H9 (cell line): Measurements from ENCODE around the gene RICTOR. TPM values are rescaled to one million over a fixed set of nuclear protein-coding genes. Genes with fewer than 3 reads are reported as not detected.

ENCODE experiments used
- DNase-seq: peaks from one replicate; pipeline ENCODE4 v3.0.0-alpha.2; 2017
- H2AFZ ChIP-seq: one replicate; pipeline ENCODE4 v1.6.1; 2013; ENCODE audit warnings: mild to moderate bottlenecking, low read length, control low read depth, moderate library complexity
- H2AK5ac ChIP-seq: 2 replicates; pipeline ENCODE4 v1.6.1; 2013; ENCODE audit warnings: low read length, control low read depth, mixed read lengths; ENCODE audit not compliant: insufficient read length
- H2BK120ac ChIP-seq: one replicate; pipeline ENCODE4 v1.6.1; 2013; ENCODE audit warnings: low read depth, mild to moderate bottlenecking, low read length, control low read depth, inconsistent platforms; ENCODE audit not compliant: poor library complexity, severe bottlenecking
- H2BK12ac ChIP-seq: 2 replicates; pipeline ENCODE4 v1.6.1; 2013; ENCODE audit warnings: low read length, control low read depth, mixed read lengths, low read depth; ENCODE audit not compliant: insufficient read length
- H2BK15ac ChIP-seq: 2 replicates; pipeline ENCODE4 v1.6.1; 2013; ENCODE audit warnings: low read depth, low read length, control low read depth
- H2BK20ac ChIP-seq: one replicate; pipeline ENCODE4 v1.6.1; 2013; ENCODE audit warnings: low read depth, mild to moderate bottlenecking, low read length, control low read depth, inconsistent platforms; ENCODE audit not compliant: poor library complexity, severe bottlenecking
- H2BK5ac ChIP-seq: 2 replicates; pipeline ENCODE4 v1.6.1; 2013; ENCODE audit warnings: low read length, control low read depth, mixed read lengths; ENCODE audit not compliant: insufficient read length
- H3K14ac ChIP-seq: 2 replicates; pipeline ENCODE4 v1.6.1; 2013; ENCODE audit warnings: low read length, control low read depth; ENCODE audit not compliant: insufficient read depth
- H3K18ac ChIP-seq: 2 replicates; pipeline ENCODE4 v1.6.1; 2013; ENCODE audit warnings: low read depth, mild to moderate bottlenecking, mixed read lengths, low read length, control low read depth; ENCODE audit not compliant: insufficient read length
- H3K23ac ChIP-seq: 2 replicates; pipeline ENCODE4 v1.6.1; 2013; ENCODE audit warnings: low read length, control low read depth, mixed read lengths, low read depth; ENCODE audit not compliant: insufficient read length
- H3K23me2 ChIP-seq: 2 replicates; pipeline ENCODE4 v1.6.1; 2013; ENCODE audit warnings: low read depth, mild to moderate bottlenecking, mixed read lengths, low read length, control low read depth; ENCODE audit not compliant: insufficient read length, poor library complexity, severe bottlenecking
- H3K27ac ChIP-seq: 2 replicates; pipeline ENCODE4 v1.5.1; 2013; ENCODE audit warnings: low read length, control low read depth, mixed read lengths, low read depth; ENCODE audit not compliant: insufficient read length
- H3K27me3 ChIP-seq: 2 replicates; pipeline ENCODE4 v1.6.1; 2013; ENCODE audit warnings: low read length, control low read depth, inconsistent platforms; ENCODE audit not compliant: insufficient read depth
- H3K4ac ChIP-seq: 2 replicates; pipeline ENCODE4 v1.6.1; 2013; ENCODE audit warnings: low read depth, mild to moderate bottlenecking, control low read depth, inconsistent platforms, low read length, moderate library complexity
- H3K4me1 ChIP-seq: 2 replicates; pipeline ENCODE4 v1.6.1; 2013; ENCODE audit warnings: low read length, control low read depth, inconsistent platforms; ENCODE audit not compliant: insufficient read depth
- H3K4me2 ChIP-seq: 2 replicates; pipeline ENCODE4 v1.6.1; 2013; ENCODE audit warnings: low read length, control low read depth, mixed read lengths; ENCODE audit not compliant: insufficient read length, insufficient read depth
- H3K56ac ChIP-seq: 2 replicates; pipeline ENCODE4 v1.6.1; 2013; ENCODE audit warnings: low read depth, mild to moderate bottlenecking, mixed read lengths, low read length, control low read depth; ENCODE audit not compliant: insufficient read length
- H3K79me1 ChIP-seq: 2 replicates; pipeline ENCODE4 v1.6.1; 2013; ENCODE audit warnings: low read depth, mild to moderate bottlenecking, moderate library complexity, low read length, control low read depth, inconsistent platforms; ENCODE audit not compliant: insufficient read depth, poor library complexity, severe bottlenecking
- H3K79me2 ChIP-seq: 2 replicates; pipeline ENCODE4 v1.6.1; 2013; ENCODE audit warnings: low read length, control low read depth, inconsistent platforms; ENCODE audit not compliant: insufficient read depth
- H3K9ac ChIP-seq: 2 replicates; pipeline ENCODE4 v1.6.1; 2013; ENCODE audit warnings: low read length, control low read depth, mixed read lengths; ENCODE audit not compliant: insufficient read length; ENCODE audit errors: extremely low read depth
- H3K9me3 ChIP-seq: one replicate; pipeline ENCODE4 v1.6.1; 2013; ENCODE audit warnings: low read depth, low read length, inconsistent platforms; ENCODE audit not compliant: control insufficient read depth
- H3T11ph ChIP-seq: one replicate; pipeline ENCODE4 v1.6.1; 2013; ENCODE audit warnings: mild to moderate bottlenecking, low read length, control low read depth, inconsistent platforms
- H4K20me1 ChIP-seq: one replicate; pipeline ENCODE4 v1.6.1; 2013; ENCODE audit not compliant: control insufficient read depth, insufficient read length, insufficient read depth
- H4K5ac ChIP-seq: 2 replicates; pipeline ENCODE4 v1.6.1; 2013; ENCODE audit warnings: low read depth, mild to moderate bottlenecking, mixed read lengths, low read length, control low read depth; ENCODE audit not compliant: insufficient read length
- H4K8ac ChIP-seq: replicated peaks from 2 replicates; pipeline ENCODE4 v1.6.1; 2013; ENCODE audit warnings: low read length, control low read depth, mixed read lengths, low read depth; ENCODE audit not compliant: insufficient read length
- H4K91ac ChIP-seq: 2 replicates; pipeline ENCODE4 v1.6.1; 2013; ENCODE audit warnings: low read depth, mild to moderate bottlenecking, moderate library complexity, mixed read lengths, low read length, control low read depth; ENCODE audit not compliant: insufficient read length
- H3K27ac Mint-ChIP-seq, 3 experiments: 2 replicates in 2 of 3; 3 replicates in 1 of 3; pipeline ENCODE4 v1.8.0; 2020 to 2021; ENCODE audit warnings: mixed read lengths in 3 of 3, mild to moderate bottlenecking in 1 of 3, moderate library complexity in 1 of 3
- H3K27me3 Mint-ChIP-seq: 2 replicates; pipeline ENCODE4 v1.8.0; 2021; ENCODE audit warnings: low read depth, mild to moderate bottlenecking, moderate library complexity, mixed read lengths
- H3K36me3 Mint-ChIP-seq, 3 experiments: 2 replicates in 2 of 3; 3 replicates in 1 of 3; pipeline ENCODE4 v1.8.0; 2020 to 2021; ENCODE audit warnings: low read depth in 3 of 3, mixed read lengths in 3 of 3; ENCODE audit not compliant: insufficient read depth in 1 of 3
- H3K4me1 Mint-ChIP-seq, 2 experiments: 2 replicates each; pipeline ENCODE4 v1.8.0; 2020; ENCODE audit warnings: mixed read lengths in 2 of 2
- H3K4me3 Mint-ChIP-seq, 2 experiments: 2 replicates in 1 of 2; 3 replicates in 1 of 2; pipeline ENCODE4 v1.8.0; 2020 to 2021; ENCODE audit warnings: mild to moderate bottlenecking in 2 of 2, mixed read lengths in 2 of 2, moderate library complexity in 1 of 2
- H3K9me3 Mint-ChIP-seq, 2 experiments: 2 replicates in 1 of 2; 3 replicates in 1 of 2; pipeline ENCODE4 v1.8.0; 2020; ENCODE audit warnings: mild to moderate bottlenecking in 2 of 2, mixed read lengths in 2 of 2, moderate library complexity in 1 of 2
- CTCF ChIP-seq: fragments of 200-600 bp; sonication (generic); conservative IDR thresholded peaks from 3 replicates; pipeline ENCODE4 v1.8.0; 2021; ENCODE audit warnings: antibody characterized with exemption, mild to moderate bottlenecking
- total RNA-seq: library from RNA; stranded (reverse); gene quantifications from 2 replicates; pipeline ENCODE4 v1.2.1, GENCODE V29; 2021

Gene RICTOR
- total RNA-seq, 1 experiment from 2014 or later = 20.9 TPM

- Histone ChIP-seq H3K4me2 (no peak overlapping the region), H3K23ac (no peak overlapping the region), H3K27ac (no peak overlapping the region), H3K79me2 (no peaks in the 10 kb centered on the region), H3K27me3 (no peaks in the 10 kb centered on the region), H2BK5ac (no peak overlapping the region), H4K5ac (no peak overlapping the region), H2BK15ac (no peak overlapping the region), H3T11ph (no peak overlapping the region), H2AFZ (no peak overlapping the region), H3K4ac (no peak overlapping the region), H3K9me3 (no peaks in the 10 kb centered on the region), H2BK120ac (no peak overlapping the region), H4K8ac (no peak overlapping the region), H3K56ac (no peak overlapping the region), H2BK12ac (no peak overlapping the region), H3K79me1 (no peaks in the 10 kb centered on the region), H3K4me1 (no peaks in the 10 kb centered on the region), H2AK5ac (no peak overlapping the region), H4K91ac (no peak overlapping the region), H4K20me1 (no peaks in the 10 kb centered on the region), H2BK20ac (no peak overlapping the region), H3K18ac (no peak overlapping the region), H3K23me2 (no peaks in the 10 kb centered on the region), H3K9ac (no peak overlapping the region), H3K14ac (no peak overlapping the region)
- Mint-ChIP-seq H3K9me3 (no peaks in the 10 kb centered on the region), H3K27me3 (no peaks in the 10 kb centered on the region), H3K36me3 (no peaks in the 10 kb centered on the region), H3K27ac (no peak overlapping the region), H3K4me3 (no peak overlapping the region), H3K4me1 (no peaks in the 10 kb centered on the region)
- no peak for TF ChIP-seq CTCF
- no peak for DNase-seq
Measured at GRCh38 chr5:39107350-39107749, 33.2 kb upstream of the RICTOR start.
